CD4-positive, alpha-beta T cell treated with Interleukin-15 for 1 hour (primary cell): ENCODE data around the gene TPST2.

Source experiments
- DNase-seq: peaks from one replicate; pipeline ENCODE4 v3.0.0-alpha.2; 2020

Gene TPST2

DNA sequence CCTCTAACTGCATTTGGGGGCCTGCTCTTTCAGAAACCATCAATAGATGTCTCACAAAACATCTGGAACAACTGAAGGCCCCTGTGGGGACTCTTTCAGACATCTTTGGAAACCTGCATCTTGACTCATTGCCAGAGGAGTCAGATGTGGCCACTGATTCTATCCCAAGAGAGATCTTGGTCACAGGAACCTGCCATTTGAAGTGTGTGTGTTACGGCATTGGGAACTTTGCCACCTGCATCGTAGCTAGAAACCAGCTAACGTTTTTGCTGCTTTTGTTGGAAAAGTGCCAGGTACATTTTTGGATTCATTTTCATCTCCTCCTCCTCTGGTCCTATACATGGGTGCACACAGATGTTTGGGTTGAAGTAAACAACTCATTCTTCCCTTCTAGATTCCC lies 101.9 kb downstream of the TPST2 start:
- DNase-seq = no peak

DNA sequence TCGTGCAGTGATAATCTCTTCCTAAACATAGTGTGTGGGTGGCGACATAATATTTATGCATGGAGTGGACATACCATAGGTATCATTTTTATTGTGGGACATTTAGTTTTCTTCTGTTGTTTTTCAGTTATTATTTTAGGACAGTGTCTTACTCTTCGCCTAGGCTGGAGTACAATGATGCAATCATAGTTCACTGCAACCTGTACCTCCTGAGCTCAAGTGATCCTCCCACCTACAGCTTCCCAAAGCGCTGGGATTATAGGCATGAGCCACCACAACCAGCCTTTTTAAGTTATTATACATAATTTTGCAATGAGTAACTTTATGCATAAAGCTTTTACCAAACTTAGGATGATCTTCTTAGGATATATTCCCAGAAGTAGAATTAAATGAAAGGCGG lies 103.5 kb downstream of the TPST2 start:
- no peak for DNase-seq

DNA sequence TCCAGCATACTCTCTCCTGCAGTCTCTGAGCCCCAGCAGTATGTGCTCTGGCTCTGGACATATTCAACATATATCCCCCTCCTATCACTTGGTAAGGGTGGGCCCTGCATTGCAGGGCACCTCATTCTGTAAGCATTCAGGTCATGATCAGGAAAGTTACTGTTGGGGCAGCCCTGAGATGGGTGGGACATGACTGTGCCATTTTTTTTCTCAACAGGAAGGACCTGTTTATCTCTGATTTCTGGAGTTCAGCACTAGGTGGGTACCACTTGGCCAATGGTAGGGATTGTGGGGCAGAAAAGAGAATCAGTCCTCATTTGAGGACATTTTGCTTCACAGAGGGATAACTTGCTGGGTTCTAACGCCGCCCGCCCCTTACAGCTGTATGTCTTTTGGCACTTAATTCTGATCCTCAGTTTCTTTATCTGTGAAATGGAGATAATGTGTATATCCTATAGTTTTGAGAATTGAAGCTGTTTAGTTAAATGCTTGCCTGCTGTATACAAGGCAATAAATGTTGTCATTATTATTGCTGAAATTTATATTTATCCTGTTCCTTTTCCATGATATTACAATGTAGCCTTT lies 104.0 kb downstream of the TPST2 start:
- DNase-seq = no peak

DNA sequence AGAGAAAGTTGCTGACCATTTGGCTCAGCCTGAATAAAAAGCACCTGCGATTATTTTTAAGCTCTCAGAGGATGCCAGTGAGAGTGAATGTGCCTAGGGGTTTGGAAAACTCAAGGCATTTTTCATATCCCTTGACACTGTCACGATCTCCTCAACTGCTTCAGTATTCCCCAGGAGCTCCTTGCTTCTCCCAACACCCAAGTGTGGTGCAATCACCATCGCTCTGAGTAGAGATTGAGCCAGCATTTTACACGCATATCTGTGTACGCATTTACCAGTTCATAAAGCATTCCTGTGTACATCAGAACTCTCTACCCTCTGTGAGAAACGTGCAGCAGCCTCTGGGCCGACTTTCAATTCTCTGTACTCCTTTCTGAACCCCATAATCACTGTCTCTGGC lies 104.9 kb downstream of the TPST2 start:
- DNase-seq = no peak

DNA sequence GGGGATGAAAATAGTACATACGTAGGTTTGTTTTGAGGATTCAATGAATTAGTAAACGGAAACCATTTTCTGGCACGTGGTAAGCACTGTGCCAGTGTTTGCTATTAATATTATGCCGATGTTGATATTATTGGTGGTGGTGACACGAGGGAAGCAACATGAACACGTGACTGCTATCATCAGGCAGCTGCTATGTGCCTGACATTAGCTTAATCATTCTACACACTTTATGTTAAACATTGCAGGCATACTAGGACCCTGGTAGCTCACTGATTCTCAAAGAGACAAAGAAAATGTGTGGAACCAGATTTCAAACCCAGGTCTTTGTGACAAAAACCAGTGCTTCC lies 105.6 kb downstream of the TPST2 start:
- no peak for DNase-seq

DNA sequence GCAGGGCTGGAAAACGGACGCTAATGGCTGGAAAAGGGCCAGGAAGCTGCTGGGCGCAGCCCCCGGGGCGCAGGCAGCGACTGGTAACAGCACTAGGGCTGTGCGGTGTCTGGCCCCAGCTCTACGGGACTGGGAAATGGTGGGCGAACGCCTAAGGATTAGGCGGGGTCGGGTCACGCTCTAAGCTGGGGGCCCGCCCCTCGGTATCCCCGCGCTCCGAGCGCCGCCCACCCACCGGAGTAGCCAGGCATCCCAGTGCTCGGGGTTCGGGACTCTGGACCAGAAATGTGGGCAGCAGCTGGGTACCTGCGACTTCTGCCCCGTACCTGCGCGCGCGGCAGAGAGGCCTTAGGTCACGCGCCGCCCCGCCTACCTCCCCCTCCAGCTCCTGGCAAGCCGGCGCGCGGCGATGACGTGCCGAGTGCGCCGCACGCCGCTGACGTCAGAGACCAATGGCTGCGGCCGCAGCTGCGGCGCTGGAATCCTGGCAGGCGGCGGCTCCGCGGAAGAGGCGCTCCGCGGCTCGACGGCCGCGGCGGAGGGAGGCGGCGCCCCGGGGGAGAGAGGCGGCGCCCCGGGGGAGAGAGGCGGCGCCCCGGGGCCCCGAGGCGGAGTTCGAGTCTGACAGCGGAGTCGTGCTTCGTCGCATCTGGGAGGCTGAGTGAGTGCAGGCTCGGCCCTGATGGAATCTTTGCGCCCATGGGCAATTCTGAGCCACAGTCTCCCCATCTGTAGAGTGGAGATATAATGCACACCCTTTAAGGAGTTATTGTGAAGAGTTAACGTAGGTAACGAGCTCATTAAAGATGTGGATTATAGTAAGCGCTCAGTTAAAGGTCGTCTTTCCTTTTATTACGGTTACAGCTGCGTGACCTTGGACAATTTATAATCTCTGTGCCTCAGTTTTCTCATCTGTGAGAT lies 106.2 kb downstream of the TPST2 start, which contains the start of the genes HPS4 and SRRD:
TSS of gene HPS4 (minus strand) at position 345 of the 921 bp plus-strand sequence. CDS start 2,021 bp downstream, outside the sequence.
TSS of gene SRRD (plus strand) at position 439 of the 921 bp plus-strand sequence. CDS start at position 453, 14 bp downstream.
- peak; percentile 93 for DNase-seq

DNA sequence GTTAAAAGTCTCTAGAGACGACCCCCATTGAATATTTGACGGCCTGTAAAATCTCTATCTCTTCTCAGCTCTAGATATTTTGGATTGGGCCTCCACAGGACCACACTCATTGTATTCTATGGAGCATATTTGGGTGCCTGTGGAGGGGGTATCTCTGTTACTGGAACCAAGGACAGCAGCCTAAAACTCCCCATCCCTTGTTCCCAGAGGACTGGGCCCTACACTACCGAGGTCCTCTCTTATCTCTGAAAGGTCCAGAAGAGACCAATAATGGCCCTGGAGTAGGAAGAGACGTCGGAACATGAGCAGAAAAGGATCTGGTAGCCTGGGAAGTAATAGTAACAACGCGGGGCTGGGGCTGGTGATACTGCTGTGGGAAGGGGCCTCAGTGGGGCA lies 106.9 kb downstream of the TPST2 start:
- DNase-seq = no peak

DNA sequence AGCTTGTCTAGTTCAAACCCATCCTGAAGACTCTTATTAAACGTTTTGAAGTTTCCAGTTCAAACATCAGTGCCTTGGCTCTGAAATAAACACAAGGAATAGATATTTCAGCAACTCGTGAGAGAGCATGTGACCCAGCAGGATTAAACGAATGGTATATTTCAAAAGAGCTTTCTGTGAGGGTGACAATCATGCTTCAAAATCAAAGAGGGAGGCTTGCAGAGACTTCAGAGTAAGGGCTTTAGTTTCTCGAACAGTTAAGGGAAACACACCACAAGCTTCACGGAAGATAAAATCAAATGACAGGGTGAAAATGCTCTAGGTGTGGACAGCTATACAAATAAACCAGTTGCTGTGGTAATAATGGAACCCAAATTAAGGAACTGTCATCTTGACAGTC lies 107.8 kb downstream of the TPST2 start:
- no peak for DNase-seq

DNA sequence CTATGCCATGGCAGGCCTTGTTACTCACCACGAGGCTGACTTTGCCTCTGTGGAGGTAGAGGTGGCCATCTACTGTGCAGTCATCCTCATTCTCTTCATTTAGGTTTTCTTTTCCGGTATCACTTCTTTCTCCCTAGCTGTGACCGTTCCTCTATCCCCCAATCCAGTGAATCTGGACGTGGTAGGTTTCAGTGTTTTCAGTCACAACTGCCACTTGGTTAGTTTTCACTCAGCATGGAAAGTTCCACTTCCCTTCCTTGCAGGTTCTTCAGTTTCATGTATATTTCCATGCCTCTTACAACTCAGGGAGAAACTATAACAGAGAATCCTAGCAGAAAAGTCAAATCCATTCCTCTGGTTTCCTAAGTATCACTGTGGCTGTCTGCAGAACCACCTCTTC lies 108.2 kb downstream of the TPST2 start:
- no peak for DNase-seq

DNA sequence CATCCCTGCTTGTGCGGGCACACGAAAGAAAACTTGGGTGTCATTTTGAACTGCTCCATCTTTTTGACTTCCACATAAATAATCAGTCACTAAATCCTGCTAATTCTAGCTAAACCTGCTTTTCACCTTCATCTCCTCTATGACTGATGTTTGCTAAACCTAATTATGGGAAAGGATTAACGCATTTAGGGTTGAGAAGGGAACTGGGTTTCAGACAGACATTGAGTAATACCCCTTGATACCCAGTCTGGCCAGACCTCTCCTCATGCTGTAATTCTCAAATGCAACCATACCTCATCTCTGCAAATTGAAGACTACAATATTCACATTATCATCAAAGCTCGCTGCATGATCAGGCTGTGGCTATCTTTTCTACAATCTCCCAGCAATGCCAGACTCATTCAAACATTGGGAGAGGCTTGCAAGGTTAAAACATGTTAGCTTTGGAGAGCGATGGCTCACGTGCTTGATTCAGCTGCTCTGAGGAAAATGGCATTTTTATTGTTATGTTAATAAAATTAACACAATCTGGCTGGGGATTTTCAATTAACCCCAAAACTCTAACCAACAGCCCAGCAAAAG lies 108.7 kb downstream of the TPST2 start:
- DNase-seq = no peak

DNA sequence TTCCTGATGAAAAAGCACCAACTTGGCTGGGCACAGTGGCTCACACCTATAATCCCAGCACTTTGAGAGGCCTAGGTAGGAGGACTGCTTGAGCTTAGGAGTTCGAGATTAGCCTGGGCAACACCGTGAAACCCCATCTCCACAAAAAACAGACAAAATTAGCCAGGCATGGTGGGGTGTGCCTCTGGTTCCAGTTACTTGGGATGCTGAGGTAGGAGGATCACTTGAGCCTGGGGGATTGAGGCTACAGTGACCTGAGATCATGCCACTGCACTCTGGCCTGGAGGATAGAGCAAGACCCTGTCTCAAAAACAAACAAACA lies 109.4 kb downstream of the TPST2 start:
- DNase-seq = no peak

DNA sequence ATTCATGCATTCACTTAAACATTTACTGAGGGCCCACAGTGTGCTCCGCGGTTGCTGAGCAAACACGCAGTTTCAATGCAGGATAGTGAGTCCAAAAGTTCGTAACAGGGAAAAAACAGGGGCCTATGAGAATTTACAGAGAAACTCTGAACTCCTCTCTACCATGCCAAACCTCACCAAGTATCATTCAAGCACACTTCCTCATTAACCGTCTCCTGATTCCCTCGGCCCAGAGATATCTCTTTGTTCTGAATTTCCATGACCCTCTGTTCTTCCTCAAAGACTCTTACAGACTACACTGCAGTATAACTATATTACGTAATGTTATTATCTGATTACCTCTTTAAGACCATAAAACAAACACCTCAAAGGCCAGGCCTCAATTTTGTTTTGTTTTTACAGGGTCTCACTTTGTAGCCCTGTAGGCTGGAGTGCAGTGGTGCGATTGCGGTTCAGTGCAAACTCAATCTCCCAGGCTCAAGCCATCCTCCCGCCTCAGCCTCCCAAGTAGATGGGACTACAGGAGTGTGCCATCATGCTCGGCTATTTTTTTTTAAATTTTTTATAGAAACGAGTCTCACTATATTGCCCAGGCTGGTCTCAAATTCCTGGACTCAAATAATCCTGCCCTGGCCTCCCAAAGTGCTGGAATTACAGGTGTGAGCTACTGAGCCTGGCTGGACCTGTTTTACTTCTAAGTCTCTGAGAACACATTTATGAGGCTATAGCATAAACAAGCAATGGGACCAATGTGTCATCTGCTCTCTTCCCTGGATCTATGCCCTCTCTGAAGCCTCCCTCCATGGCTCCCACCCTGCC lies 109.9 kb downstream of the TPST2 start:
- DNase-seq = no peak

DNA sequence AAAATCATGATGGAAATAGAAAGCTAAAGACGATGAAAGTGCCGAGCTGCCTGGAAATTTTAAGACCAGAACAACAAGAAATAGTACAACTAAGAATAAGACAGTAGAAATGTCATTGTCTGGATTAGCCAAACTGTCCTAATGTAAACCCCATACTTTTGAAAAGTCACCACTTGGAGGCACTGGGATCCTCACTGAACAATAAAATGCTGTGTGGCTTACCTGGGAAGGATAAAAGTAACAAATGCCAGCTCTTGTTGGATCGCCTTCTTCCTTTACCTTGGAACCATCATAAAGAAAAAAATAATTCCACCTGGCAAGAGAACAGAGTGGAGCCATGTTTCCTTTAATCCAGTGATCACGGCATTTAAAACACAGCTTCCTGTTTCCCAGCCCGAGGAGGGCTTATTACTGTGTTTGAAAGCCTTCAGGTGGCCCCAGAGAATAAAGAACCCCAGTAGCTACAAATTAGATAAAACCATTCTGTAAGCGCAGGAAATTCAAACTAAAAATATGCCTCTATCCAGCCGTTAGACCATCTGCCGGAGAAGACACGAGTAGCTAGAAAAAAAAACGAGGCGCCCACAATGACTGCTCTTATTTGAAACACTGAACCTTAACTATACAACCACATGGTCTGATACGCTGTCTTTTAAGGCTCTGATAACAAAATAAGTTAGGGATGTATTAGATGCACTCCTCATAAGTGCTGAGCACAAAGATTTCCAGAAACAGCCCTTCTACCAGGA lies 110.7 kb downstream of the TPST2 start:
- no peak for DNase-seq

DNA sequence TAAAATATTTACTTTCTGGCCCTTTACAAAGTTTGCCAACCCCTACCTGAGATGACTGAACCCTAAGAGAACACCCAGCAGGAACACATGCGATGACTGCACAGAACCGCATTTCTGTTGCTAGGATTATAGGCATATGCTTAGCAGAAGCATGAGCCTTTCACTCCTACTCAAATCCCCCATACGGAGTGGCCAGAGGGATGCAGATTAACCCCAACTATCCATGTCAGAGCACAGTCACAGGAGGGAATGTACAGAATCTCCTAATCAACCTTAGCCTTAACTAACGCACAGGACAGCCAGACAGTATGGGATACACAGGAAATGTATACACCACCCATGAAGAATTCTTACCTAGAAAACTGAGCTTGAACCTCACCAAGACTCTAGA lies 112.6 kb downstream of the TPST2 start:
- DNase-seq = no peak

DNA sequence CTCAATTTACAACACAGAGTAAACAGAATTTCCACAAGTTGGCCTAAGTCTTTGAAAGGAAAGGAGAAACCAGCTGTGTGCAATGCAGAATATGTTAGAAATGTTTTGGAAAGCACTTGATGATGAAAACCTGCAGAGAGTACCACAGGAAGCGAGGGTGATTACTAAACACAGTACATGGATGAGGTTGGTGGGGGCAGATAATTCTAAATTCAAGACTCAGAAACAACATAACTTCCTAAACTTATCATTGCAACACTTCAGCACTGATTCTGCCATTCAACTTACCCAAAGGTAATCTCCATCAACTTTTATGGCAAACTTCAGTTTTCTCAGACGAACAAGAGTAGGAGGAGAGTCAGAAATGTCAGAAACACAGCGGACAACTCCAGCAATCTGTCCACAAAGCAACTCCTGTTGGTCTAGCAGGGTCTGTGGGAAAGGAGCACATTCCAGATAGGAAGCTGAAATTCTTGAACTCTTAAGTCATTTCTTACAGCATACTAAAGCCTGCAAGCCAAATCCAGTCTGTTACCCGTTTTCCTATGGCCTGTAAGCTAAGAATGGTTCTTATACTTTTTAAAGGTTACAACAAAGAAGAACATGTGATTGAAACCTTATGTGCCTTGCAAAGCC lies 113.1 kb downstream of the TPST2 start:
- no peak for DNase-seq

DNA sequence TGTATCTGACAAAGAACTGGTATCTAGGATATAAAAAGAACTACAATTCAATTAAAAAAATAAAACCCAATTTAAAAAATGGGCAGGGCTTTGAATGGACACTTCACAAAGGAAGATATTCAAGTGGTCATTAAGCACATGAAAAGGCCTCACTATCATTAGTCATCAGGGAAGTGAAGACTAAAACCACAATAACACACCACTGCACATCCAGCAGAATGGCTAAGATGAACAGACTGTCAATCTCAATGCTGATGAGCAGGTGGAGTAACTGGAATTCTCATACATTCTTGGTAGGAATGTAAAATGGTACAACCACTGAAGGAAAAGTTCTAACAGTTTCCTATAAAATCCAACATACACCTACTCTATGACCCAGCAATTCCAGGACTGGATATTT lies 115.2 kb downstream of the TPST2 start:
- DNase-seq = no peak
